Glomerular visceral epithelial cell (primary cell): ENCODE measurements around the gene RECQL5.
A peak's percentile ranks its signal among the peaks of the same experiment; 100 is the strongest.
"Not testable (repeated sequence)": the region's sequence is repeated elsewhere in the genome, so short reads cannot be mapped to it uniquely, and the experiment has no call there.

ENCODE experiments used
- DNase-seq: peaks from one replicate; pipeline ENCODE4 v3.0.0-alpha.2; 2016; ENCODE audit errors: extremely low spot score

RECQL5 gene

GRCh38 chr17:75616521-75617122 lies 50.3 kb downstream of the RECQL5 start:
- DNase-seq = no peak

- DNase-seq = no peak
These were observed 51.7 kb downstream of the RECQL5 start for GRCh38 chr17:75615301-75615700.

GRCh38 chr17:75614556-75615270 lies 52.2 kb downstream of the RECQL5 start:
- no peak for DNase-seq

GRCh38 chr17:75614006-75614405 lies 52.9 kb downstream of the RECQL5 start:
- no peak for DNase-seq

GRCh38 chr17:75612906-75613626 lies 53.9 kb downstream of the RECQL5 start:
- no peak for DNase-seq

- DNase-seq = no peak
These were observed 55.0 kb downstream of the RECQL5 start for GRCh38 chr17:75611851-75612429.

- DNase-seq = no peak
These were observed 56.6 kb downstream of the RECQL5 start for GRCh38 chr17:75610103-75610984.

GRCh38 chr17:75607086-75607485 lies 59.9 kb downstream of the RECQL5 start:
- DNase-seq = no peak

GRCh38 chr17:75605790-75606189 lies 61.2 kb downstream of the RECQL5 start:
- DNase-seq = no peak

- no peak for DNase-seq
These were observed 62.8 kb downstream of the RECQL5 start for GRCh38 chr17:75604034-75604695.

- no peak for DNase-seq
These were observed 63.8 kb downstream of the RECQL5 start for GRCh38 chr17:75603123-75603522.

- no peak for DNase-seq
These were observed 64.3 kb downstream of the RECQL5 start for GRCh38 chr17:75602644-75603043.

GRCh38 chr17:75601057-75601987 lies 65.6 kb downstream of the RECQL5 start:
- peak; percentile 38 for DNase-seq

GRCh38 chr17:75596320-75597087 lies 70.5 kb downstream of the RECQL5 start:
- DNase-seq = no peak

GRCh38 chr17:75595920-75596313 lies 71.0 kb downstream of the RECQL5 start:
- no peak for DNase-seq

- DNase-seq = no peak
These were observed 71.6 kb downstream of the RECQL5 start for GRCh38 chr17:75595284-75595919.

GRCh38 chr17:75594499-75595283 lies 72.3 kb downstream of the RECQL5 start:
- DNase-seq = no peak

- not testable (repeated sequence) for DNase-seq
These were observed 73.5 kb downstream of the RECQL5 start for GRCh38 chr17:75593430-75593829.
